Neural cell (in vitro differentiated cells): Measurements from ENCODE around the gene PLEKHA4. TPM values are rescaled to one million over a fixed set of nuclear protein-coding genes. Genes with fewer than 3 reads are reported as not detected.

ENCODE experiments used
- H2AFZ ChIP-seq: fragments of 200-600, 300-800 bp; sonication (generic), shearing (Covaris generic); 2 replicates; pipeline ENCODE4 v1.6.0; 2014; ENCODE audit warnings: low read depth, mild to moderate bottlenecking, antibody characterized with exemption, low read length, moderate library complexity
- H3F3A ChIP-seq: fragments of 200-600 bp; shearing (Covaris generic); 2 replicates; pipeline ENCODE4 v1.6.1; 2016; ENCODE audit warnings: mild to moderate bottlenecking, moderate library complexity, mixed read lengths, antibody characterized with exemption, low read length; ENCODE audit not compliant: insufficient read depth, poor library complexity, severe bottlenecking
- H3K27ac ChIP-seq: fragments of 200-600, 300-800 bp; sonication (generic), shearing (Covaris generic); 2 replicates; pipeline ENCODE4 v1.5.1; 2014; ENCODE audit warnings: mild to moderate bottlenecking, low read length, moderate library complexity
- H3K27me3 ChIP-seq: fragments of 300-800, 200-600 bp; sonication (generic), shearing (Covaris generic); 2 replicates; pipeline ENCODE4 v1.6.0; 2014; ENCODE audit warnings: mild to moderate bottlenecking, low read depth, low read length, moderate library complexity; ENCODE audit not compliant: insufficient read depth
- H3K36me3 ChIP-seq: fragments of 300-800, 200-600 bp; sonication (generic), shearing (Covaris generic); 2 replicates; pipeline ENCODE4 v1.5.1; 2014; ENCODE audit warnings: mild to moderate bottlenecking, antibody characterized with exemption, low read length, moderate library complexity; ENCODE audit not compliant: insufficient read depth
- H3K4me2 ChIP-seq: fragments of 300-800, 200-600 bp; sonication (generic), shearing (Covaris generic); 2 replicates; pipeline ENCODE4 v1.6.0; 2014; ENCODE audit warnings: mild to moderate bottlenecking, low read length
- H3K4me3 ChIP-seq: fragments of 300-800, 200-600 bp; sonication (generic), shearing (Covaris generic); 2 replicates; pipeline ENCODE4 v1.5.1; 2014; ENCODE audit warnings: mild to moderate bottlenecking, low read length, moderate library complexity
- H3K79me2 ChIP-seq: fragments of 200-600 bp; shearing (Covaris generic); replicated peaks from 2 replicates; pipeline ENCODE4 v1.6.0; 2014; ENCODE audit warnings: mild to moderate bottlenecking, low read length, moderate library complexity; ENCODE audit not compliant: insufficient read depth
- H3K9ac ChIP-seq: fragments of 300-800, 200-600 bp; sonication (generic), shearing (Covaris generic); 2 replicates; pipeline ENCODE4 v1.6.1; 2016; ENCODE audit warnings: mild to moderate bottlenecking, low read length, mixed read lengths
- H3K9me2 ChIP-seq: fragments of 200-600 bp; shearing (Covaris generic); 2 replicates; pipeline ENCODE4 v1.6.1; 2016; ENCODE audit warnings: mild to moderate bottlenecking, low read length, mixed read lengths; ENCODE audit not compliant: insufficient read depth
- H3K9me3 ChIP-seq: fragments of 200-600, 300-800 bp; sonication (generic), shearing (Covaris generic); 2 replicates; pipeline ENCODE4 v1.6.1; 2016; ENCODE audit warnings: mild to moderate bottlenecking, mixed run types, low read length, moderate library complexity, mixed read lengths
- H4K20me1 ChIP-seq: fragments of 200-600 bp; shearing (Covaris generic); 2 replicates; pipeline ENCODE4 v1.6.1; 2016; ENCODE audit warnings: mild to moderate bottlenecking, mixed run types; ENCODE audit not compliant: insufficient read depth
- CTCF ChIP-seq: fragments of 450-650 bp; IDR thresholded peaks from 2 replicates; pipeline ENCODE4 v1.5.1; 2014; ENCODE audit warnings: antibody characterized with exemption, mild to moderate bottlenecking, moderate library complexity; ENCODE audit not compliant: poor library complexity, severe bottlenecking
- EP300 ChIP-seq: fragments of 450-650 bp; conservative IDR thresholded peaks from 2 replicates; pipeline ENCODE4 v1.6.1; 2014; ENCODE audit warnings: antibody characterized with exemption, mild to moderate bottlenecking, moderate library complexity; ENCODE audit not compliant: poor library complexity, severe bottlenecking
- EZH2 ChIP-seq: fragments of 200-600, 300-800 bp; shearing (Covaris generic), sonication (generic); IDR thresholded peaks from 2 replicates; pipeline ENCODE4 v1.6.1; 2014; ENCODE audit warnings: antibody characterized with exemption, low read length, borderline replicate concordance, mild to moderate bottlenecking; ENCODE audit not compliant: insufficient read depth, poor library complexity, severe bottlenecking
- MXI1 ChIP-seq: fragments of 450-650 bp; conservative IDR thresholded peaks from 2 replicates; pipeline ENCODE4 v1.6.1; 2014; ENCODE audit warnings: antibody characterized with exemption, mild to moderate bottlenecking; ENCODE audit not compliant: poor library complexity, severe bottlenecking
- POLR2AphosphoS5 ChIP-seq: IDR thresholded peaks from 2 replicates; pipeline ENCODE4 v1.6.1; 2012
- RAD21 ChIP-seq: fragments of 450-650 bp; conservative IDR thresholded peaks from 2 replicates; pipeline ENCODE4 v1.6.1; 2014; ENCODE audit warnings: antibody characterized with exemption, mild to moderate bottlenecking, moderate library complexity
- REST ChIP-seq: IDR thresholded peaks from 2 replicates; pipeline ENCODE4 v1.6.1; 2012; ENCODE audit warnings: borderline replicate concordance
- SMC3 ChIP-seq: fragments of 450-650 bp; conservative IDR thresholded peaks from 2 replicates; pipeline ENCODE4 v1.6.1; 2014; ENCODE audit warnings: antibody characterized with exemption, mild to moderate bottlenecking, moderate library complexity; ENCODE audit not compliant: poor library complexity
- TAF1 ChIP-seq: IDR thresholded peaks from 2 replicates; pipeline ENCODE4 v1.6.1; 2012; ENCODE audit warnings: low read depth
- polyA plus RNA-seq: library from polyadenylated mRNA; depleted of rRNA; stranded (reverse); fragments of >200 nt; gene quantifications from 2 replicates; pipeline ENCODE4 v1.2.3, GENCODE V29; 2014

Gene PLEKHA4
- polyA plus RNA-seq, 1 donor from 2014 or later = not detected

- TF ChIP-seq CTCF (no peak), SMC3 (no peak), EZH2 (no peak), RAD21 (no peak), TAF1 (no peak), POLR2AphosphoS5 (no peak), REST (no peak), EP300 (no peak), MXI1 (no peak)
- no peaks in the 10 kb centered on the region for H3K36me3 ChIP-seq
- no peak overlapping the region for H2AFZ ChIP-seq
- peak overlapping the region; percentile 86 for H3K27ac ChIP-seq
- no peak overlapping the region for H3K4me2 ChIP-seq
- H3K27me3 ChIP-seq = no peaks in the 10 kb centered on the region
- H3K79me2 ChIP-seq = no peaks in the 10 kb centered on the region
- H3K9me3 ChIP-seq = no peaks in the 10 kb centered on the region
- H3K9ac ChIP-seq = no peak overlapping the region
- H3K9me2 ChIP-seq = no peaks in the 10 kb centered on the region
- H3K4me3 ChIP-seq = peak overlapping the region; percentile 65
- H4K20me1 ChIP-seq = no peaks in the 10 kb centered on the region
- H3F3A ChIP-seq = no peaks in the 10 kb centered on the region
These were observed 72.7 kb downstream of the PLEKHA4 start for GRCh38 chr19:48795685-48796070.

- H3K27ac ChIP-seq = peak overlapping the region; percentile 86
- no peak overlapping the region for H3K4me2 ChIP-seq
- H3K9me3 ChIP-seq = no peaks in the 10 kb centered on the region
- no peaks in the 10 kb centered on the region for H4K20me1 ChIP-seq
- H3K27me3 ChIP-seq = no peaks in the 10 kb centered on the region
- TF ChIP-seq POLR2AphosphoS5 (peak; percentile 80), REST (peak; percentile 30), MXI1 (peak; percentile 78), EP300 (peak; percentile 64), SMC3 (peak; percentile 93), TAF1 (peak; percentile 61), RAD21 (peak; percentile 87), CTCF (peak; percentile 99), EZH2 (no peak)
- H3K4me3 ChIP-seq = peak overlapping the region; percentile 65
- peak overlapping the region; percentile 75 for H3K9ac ChIP-seq
- no peaks in the 10 kb centered on the region for H3K79me2 ChIP-seq
- H3F3A ChIP-seq = no peaks in the 10 kb centered on the region
- peak overlapping the region; percentile 83 for H2AFZ ChIP-seq
- no peaks in the 10 kb centered on the region for H3K36me3 ChIP-seq
- H3K9me2 ChIP-seq = no peaks in the 10 kb centered on the region
These were observed 73.2 kb downstream of the PLEKHA4 start for GRCh38 chr19:48795055-48795684.
